Smooth muscle cell of the pulmonary artery (primary cell): ENCODE measurements around the gene NDUFB6. TPM values are rescaled to one million over a fixed set of nuclear protein-coding genes. Genes with fewer than 3 reads are reported as not detected.

ENCODE experiments used
- total RNA-seq: library from RNA; depleted of rRNA; stranded (reverse); fragments of >200 nt; gene quantifications from 2 replicates; pipeline ENCODE4 v1.2.3, GENCODE V29; 2014

The NDUFB6 gene
- total RNA-seq: 27.4 and 31.9 TPM in 2 replicates

GRCh38 chr9:32572900-32573523 lies at the start of gene NDUFB6:
Gene NDUFB6 (minus strand): TSS chr9:32573159. CDS start chr9:32573060, 99 bp downstream.

GRCh38 chr9:32552172-32552872 lies 20.6 kb downstream of the NDUFB6 start, which contains the start of the genes SMIM27 and TOPORS:
Gene SMIM27 (plus strand): TSS chr9:32552327. CDS start chr9:32552435, 108 bp downstream.
Gene TOPORS (minus strand): TSS chr9:32552586. CDS start chr9:32552436, 150 bp downstream.

GRCh38 chr9:32526041-32526706 lies 46.8 kb downstream of the NDUFB6 start, which contains the start of gene RIGI:
Gene RIGI (minus strand): TSS chr9:32526196. CDS start chr9:32526166, 30 bp downstream.

Other genes starting within 250 kb of the NDUFB6 start
- gene ACO1, start 188.5 kb downstream of the NDUFB6 start, total RNA-seq: 94.4 and 109 TPM in 2 replicates
- 6.7 and 7.4 TPM in 2 replicates for gene RIGI, start 47.0 kb downstream of the NDUFB6 start, total RNA-seq
- 2.9 and 3.5 TPM in 2 replicates for gene SMIM27, start 20.8 kb downstream of the NDUFB6 start, total RNA-seq
- gene TOPORS, start 20.6 kb downstream of the NDUFB6 start, total RNA-seq: 24.3 and 26.7 TPM in 2 replicates
- under 0.01 TPM in 1 of 2 replicates, not detected in the other for gene TAF1L, start 62.5 kb upstream of the NDUFB6 start, total RNA-seq
- not detected in 2 replicates for gene TMEM215, start 210.4 kb upstream of the NDUFB6 start, total RNA-seq